ENCODE measurements around the gene LARGE1. TPM values are rescaled to one million over a fixed set of nuclear protein-coding genes. Genes with fewer than 3 reads are reported as not detected.

Gene LARGE1
- total RNA-seq, 1 donor, result 22.8 TPM

DNA sequence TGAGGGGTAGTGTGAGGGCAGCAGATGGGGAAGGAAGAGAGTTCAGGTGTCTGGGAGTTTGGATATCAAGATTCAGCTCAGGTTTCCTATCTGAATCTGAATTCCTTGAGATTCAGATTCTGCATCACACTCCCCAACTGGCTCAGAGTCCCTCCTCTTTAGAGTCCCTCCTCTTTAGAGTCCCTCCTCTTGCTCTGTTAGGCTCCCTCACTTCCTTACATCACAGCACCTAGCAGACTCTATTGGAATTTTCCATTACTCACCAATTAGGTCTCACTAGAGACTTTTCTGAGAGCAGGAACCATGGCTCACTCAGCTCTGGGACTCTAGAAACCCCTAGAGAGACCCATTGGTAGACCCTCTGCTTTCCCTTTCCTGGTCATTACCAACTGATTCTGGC, 558.7 kb downstream of the LARGE1 start:
- Histone ChIP-seq H3K4me1 (ENCODE audit: insufficient read depth, low read length) (no peaks in the 10 kb centered on the region), H2AFZ (ENCODE audit: low read length) (no peak overlapping the region), H3K27ac (ENCODE audit: low read depth, low read length) (no peak overlapping the region), H3K79me2 (ENCODE audit: insufficient read depth, low read length) (no peaks in the 10 kb centered on the region), H3K4me3 (ENCODE audit: insufficient read depth, low read length) (no peak overlapping the region), H3K9me3 (ENCODE audit: low read depth, low read length) (no peaks in the 10 kb centered on the region), H3K36me3 (ENCODE audit: insufficient read depth, low read length) (no peaks in the 10 kb centered on the region), H3K4me2 (ENCODE audit: insufficient read depth, low read length) (no peak overlapping the region), H4K20me1 (ENCODE audit: insufficient read depth, low read length) (no peaks in the 10 kb centered on the region), H3K27me3 (ENCODE audit: insufficient read depth, low read length) (no peaks in the 10 kb centered on the region)
- no peak for DNase-seq (ENCODE audit: insufficient read length, low spot score, missing footprints)
- TF ChIP-seq, protein P1, sequence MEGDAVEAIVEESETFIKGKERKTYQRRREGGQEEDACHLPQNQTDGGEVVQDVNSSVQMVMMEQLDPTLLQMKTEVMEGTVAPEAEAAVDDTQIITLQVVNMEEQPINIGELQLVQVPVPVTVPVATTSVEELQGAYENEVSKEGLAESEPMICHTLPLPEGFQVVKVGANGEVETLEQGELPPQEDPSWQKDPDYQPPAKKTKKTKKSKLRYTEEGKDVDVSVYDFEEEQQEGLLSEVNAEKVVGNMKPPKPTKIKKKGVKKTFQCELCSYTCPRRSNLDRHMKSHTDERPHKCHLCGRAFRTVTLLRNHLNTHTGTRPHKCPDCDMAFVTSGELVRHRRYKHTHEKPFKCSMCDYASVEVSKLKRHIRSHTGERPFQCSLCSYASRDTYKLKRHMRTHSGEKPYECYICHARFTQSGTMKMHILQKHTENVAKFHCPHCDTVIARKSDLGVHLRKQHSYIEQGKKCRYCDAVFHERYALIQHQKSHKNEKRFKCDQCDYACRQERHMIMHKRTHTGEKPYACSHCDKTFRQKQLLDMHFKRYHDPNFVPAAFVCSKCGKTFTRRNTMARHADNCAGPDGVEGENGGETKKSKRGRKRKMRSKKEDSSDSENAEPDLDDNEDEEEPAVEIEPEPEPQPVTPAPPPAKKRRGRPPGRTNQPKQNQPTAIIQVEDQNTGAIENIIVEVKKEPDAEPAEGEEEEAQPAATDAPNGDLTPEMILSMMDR (IDR thresholded peaks at IDR 0.05; ENCODE audit: extremely low read depth, low read depth, low read length), result no peak

DNA sequence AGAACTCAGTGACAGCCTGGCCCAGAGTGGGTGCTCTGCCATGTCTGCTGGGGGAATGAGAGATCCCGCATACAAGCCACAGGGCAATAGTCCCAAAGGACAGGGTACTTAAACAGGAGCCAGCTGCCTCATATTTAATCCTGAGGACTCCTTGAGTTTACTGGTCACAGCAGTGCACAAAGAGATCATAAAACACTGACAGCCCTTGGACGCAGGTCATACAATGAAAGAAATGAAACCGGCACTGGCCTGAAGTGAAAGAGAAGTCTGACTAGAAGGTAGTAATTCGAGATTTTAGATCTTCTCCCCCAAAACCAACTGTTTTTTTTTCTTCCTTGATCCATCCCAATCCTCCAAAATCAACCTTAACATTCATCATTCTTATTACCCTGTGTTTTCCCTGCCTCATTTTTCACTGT, 562.3 kb downstream of the LARGE1 start:
- no peaks in the 10 kb centered on the region for H3K79me2 ChIP-seq (ENCODE audit: insufficient read depth, low read length)
- TF ChIP-seq, protein P1 (IDR thresholded peaks at IDR 0.05; ENCODE audit: extremely low read depth, low read depth, low read length), result no peak

DNA sequence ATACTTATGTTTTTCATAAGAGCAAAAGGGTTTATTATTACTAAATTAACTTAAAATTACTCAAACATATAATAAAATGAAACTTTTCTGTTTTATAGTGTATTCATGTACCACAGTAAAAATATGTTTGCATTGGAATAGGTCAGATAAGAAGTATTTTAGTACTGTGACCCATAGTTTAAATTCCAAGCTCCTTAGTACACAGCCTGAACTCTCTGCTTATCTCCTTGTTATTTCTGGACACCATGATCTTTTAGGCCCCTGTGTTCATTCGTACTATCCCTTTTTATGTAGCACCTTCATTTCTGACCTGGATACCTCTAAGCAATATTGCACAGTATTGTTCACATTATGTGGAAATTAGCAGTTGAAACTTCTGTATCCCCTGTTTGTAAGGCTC, 565.3 kb downstream of the LARGE1 start:
- no peaks in the 10 kb centered on the region for H3K79me2 ChIP-seq (ENCODE audit: insufficient read depth, low read length)
- no peaks in the 10 kb centered on the region for H3K9me3 ChIP-seq (ENCODE audit: low read depth, low read length)
- no peak overlapping the region for H3K4me3 ChIP-seq (ENCODE audit: insufficient read depth, low read length)
- H2AFZ ChIP-seq (ENCODE audit: low read length), result no peak overlapping the region
- no peak overlapping the region for H3K4me2 ChIP-seq (ENCODE audit: insufficient read depth, low read length)
- H3K4me1 ChIP-seq (ENCODE audit: insufficient read depth, low read length), result peaks cover 12% of the 10 kb centered on the region
- no peaks in the 10 kb centered on the region for H3K36me3 ChIP-seq (ENCODE audit: insufficient read depth, low read length)
- TF ChIP-seq, protein P1 (IDR thresholded peaks at IDR 0.05; ENCODE audit: extremely low read depth, low read depth, low read length), result no peak
- H3K27ac ChIP-seq (ENCODE audit: low read depth, low read length), result no peak overlapping the region
- no peaks in the 10 kb centered on the region for H3K27me3 ChIP-seq (ENCODE audit: insufficient read depth, low read length)
- DNase-seq (ENCODE audit: insufficient read length, low spot score, missing footprints), result no peak
- no peaks in the 10 kb centered on the region for H4K20me1 ChIP-seq (ENCODE audit: insufficient read depth, low read length)

More for the DNA sequence above, 562.3 kb downstream of the LARGE1 start:
- H3K4me3 ChIP-seq (ENCODE audit: insufficient read depth, low read length), result no peak overlapping the region
- H4K20me1 ChIP-seq (ENCODE audit: insufficient read depth, low read length), result no peaks in the 10 kb centered on the region
- DNase-seq (ENCODE audit: insufficient read length, low spot score, missing footprints), result no peak
- no peaks in the 10 kb centered on the region for H3K9me3 ChIP-seq (ENCODE audit: low read depth, low read length)
- H2AFZ ChIP-seq (ENCODE audit: low read length), result no peak overlapping the region
- H3K4me1 ChIP-seq (ENCODE audit: insufficient read depth, low read length), result peaks cover 12% of the 10 kb centered on the region
- H3K4me2 ChIP-seq (ENCODE audit: insufficient read depth, low read length), result no peak overlapping the region
- no peaks in the 10 kb centered on the region for H3K36me3 ChIP-seq (ENCODE audit: insufficient read depth, low read length)
- no peak overlapping the region for H3K27ac ChIP-seq (ENCODE audit: low read depth, low read length)
- H3K27me3 ChIP-seq (ENCODE audit: insufficient read depth, low read length), result no peaks in the 10 kb centered on the region

DNA sequence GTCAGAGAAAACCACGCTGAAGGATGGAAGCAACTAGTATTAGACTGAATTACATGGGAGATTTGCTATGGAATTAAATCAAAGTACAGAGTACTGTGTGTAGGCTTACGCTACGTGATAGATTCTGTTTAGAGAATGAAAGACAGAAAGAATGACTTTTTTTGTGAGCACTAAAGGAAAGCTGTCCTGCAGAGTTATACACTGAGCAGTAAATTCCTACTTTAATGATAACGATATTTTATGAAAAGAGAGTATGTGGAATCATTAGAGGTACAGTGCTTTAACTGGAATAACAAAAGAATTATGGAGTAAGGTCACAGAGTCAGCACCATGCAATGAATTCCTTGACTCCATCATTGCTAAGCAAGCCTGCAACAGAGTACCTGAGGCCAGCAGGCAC, 566.8 kb downstream of the LARGE1 start:
- peaks cover 12% of the 10 kb centered on the region for H3K4me1 ChIP-seq (ENCODE audit: insufficient read depth, low read length)
- H3K27me3 ChIP-seq (ENCODE audit: insufficient read depth, low read length), result no peaks in the 10 kb centered on the region
- H3K79me2 ChIP-seq (ENCODE audit: insufficient read depth, low read length), result no peaks in the 10 kb centered on the region
- H3K27ac ChIP-seq (ENCODE audit: low read depth, low read length), result no peak overlapping the region
- TF ChIP-seq, protein P1 (IDR thresholded peaks at IDR 0.05; ENCODE audit: extremely low read depth, low read depth, low read length), result no peak
- no peaks in the 10 kb centered on the region for H4K20me1 ChIP-seq (ENCODE audit: insufficient read depth, low read length)
- DNase-seq (ENCODE audit: insufficient read length, low spot score, missing footprints), result no peak
- no peak overlapping the region for H2AFZ ChIP-seq (ENCODE audit: low read length)
- no peak overlapping the region for H3K4me2 ChIP-seq (ENCODE audit: insufficient read depth, low read length)
- H3K4me3 ChIP-seq (ENCODE audit: insufficient read depth, low read length), result no peak overlapping the region
- no peaks in the 10 kb centered on the region for H3K9me3 ChIP-seq (ENCODE audit: low read depth, low read length)
- no peaks in the 10 kb centered on the region for H3K36me3 ChIP-seq (ENCODE audit: insufficient read depth, low read length)

All from osteoblast (primary cell).